Uterus (tissue), 2 donors: ENCODE measurements around the gene PKDREJ.

Experiments
- POLR2A ChIP-seq, 2 donors: fragments of 450-650 bp; IDR thresholded peaks; one replicate each; pipeline ENCODE4 v1.6.1; 2016; ENCODE audit warnings: antibody characterized with exemption in 2 of 2, mild to moderate bottlenecking in 1 of 2, moderate library complexity in 1 of 2
- TF ChIP-seq, protein P1 (sequence below), 4 experiments: fragments of 200-600 bp in 2 of 4; fragments of 450-650 bp in 2 of 4; sonication (generic) in 2 of 4; IDR thresholded peaks; one replicate each; pipeline ENCODE4 v1.5.1; 2016 to 2019; ENCODE audit warnings: antibody characterized with exemption in 4 of 4, mild to moderate bottlenecking in 2 of 4, moderate library complexity in 1 of 4

GRCh38 chr22:46295277-46295971 lies 32.3 kb upstream of the PKDREJ start:
- TF ChIP-seq, protein P1, sequence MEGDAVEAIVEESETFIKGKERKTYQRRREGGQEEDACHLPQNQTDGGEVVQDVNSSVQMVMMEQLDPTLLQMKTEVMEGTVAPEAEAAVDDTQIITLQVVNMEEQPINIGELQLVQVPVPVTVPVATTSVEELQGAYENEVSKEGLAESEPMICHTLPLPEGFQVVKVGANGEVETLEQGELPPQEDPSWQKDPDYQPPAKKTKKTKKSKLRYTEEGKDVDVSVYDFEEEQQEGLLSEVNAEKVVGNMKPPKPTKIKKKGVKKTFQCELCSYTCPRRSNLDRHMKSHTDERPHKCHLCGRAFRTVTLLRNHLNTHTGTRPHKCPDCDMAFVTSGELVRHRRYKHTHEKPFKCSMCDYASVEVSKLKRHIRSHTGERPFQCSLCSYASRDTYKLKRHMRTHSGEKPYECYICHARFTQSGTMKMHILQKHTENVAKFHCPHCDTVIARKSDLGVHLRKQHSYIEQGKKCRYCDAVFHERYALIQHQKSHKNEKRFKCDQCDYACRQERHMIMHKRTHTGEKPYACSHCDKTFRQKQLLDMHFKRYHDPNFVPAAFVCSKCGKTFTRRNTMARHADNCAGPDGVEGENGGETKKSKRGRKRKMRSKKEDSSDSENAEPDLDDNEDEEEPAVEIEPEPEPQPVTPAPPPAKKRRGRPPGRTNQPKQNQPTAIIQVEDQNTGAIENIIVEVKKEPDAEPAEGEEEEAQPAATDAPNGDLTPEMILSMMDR (IDR thresholded peaks at IDR 0.05), result no peak
- TF ChIP-seq POLR2A (IDR thresholded peaks at IDR 0.05), result no peak
